H1 (cell line): ENCODE data around the gene DOCK1. TPM values are rescaled to one million over a fixed set of nuclear protein-coding genes. Genes with fewer than 3 reads are reported as not detected.

Experiments used
- CTCF ChIA-PET: fragments of 300-600 bp; sonication (Branson Sonifier 250); formaldehyde crosslinking; loops from one replicate; lab custom pipeline; 2021; ENCODE audit not compliant: partially characterized antibody; lab: Charles Lee
- POLR2A ChIA-PET: fragments of 300-600 bp; sonication (Branson Sonifier 250); formaldehyde crosslinking; loops from one replicate; lab custom pipeline; 2021; ENCODE audit warnings: inconsistent platforms; ENCODE audit not compliant: partially characterized antibody; lab: Charles Lee
- DNase-seq, 2 experiments: peaks; one replicate each; pipeline versions ENCODE4 v3.0.0 to v3.0.0-alpha.2; 2010 to 2022; ENCODE audit warnings: low spot score in 2 of 2, low read depth in 1 of 2, mixed read lengths in 1 of 2
- FAIRE-seq: peaks from 2 replicates; lab custom pipeline; 2011; peaks lifted over from hg19 to GRCh38; lab: Jason Lieb, UNC
- H2AFZ ChIP-seq: 2 replicates; pipeline ENCODE4 v1.8.1; 2012; ENCODE audit warnings: low read length, inconsistent platforms
- H2AK5ac ChIP-seq: 2 replicates; pipeline ENCODE4 v1.6.1; 2013; ENCODE audit warnings: low read depth, low read length
- H2BK120ac ChIP-seq: replicated peaks from 2 replicates; pipeline ENCODE3; 2013; ENCODE audit warnings: low read depth, low read length, inconsistent platforms
- H2BK12ac ChIP-seq: 2 replicates; pipeline ENCODE4 v1.6.1; 2013; ENCODE audit warnings: low read depth, low read length
- H2BK15ac ChIP-seq: 2 replicates; pipeline ENCODE4 v1.6.1; 2013; ENCODE audit warnings: low read length
- H2BK20ac ChIP-seq: 2 replicates; pipeline ENCODE4 v1.6.1; 2013; ENCODE audit warnings: low read length
- H2BK5ac ChIP-seq: 2 replicates; pipeline ENCODE4 v1.6.1; 2013; ENCODE audit warnings: low read depth, low read length
- H3K14ac ChIP-seq: 2 replicates; pipeline ENCODE4 v1.6.1; 2013; ENCODE audit warnings: inconsistent platforms; ENCODE audit not compliant: insufficient read length
- H3K18ac ChIP-seq: 2 replicates; pipeline ENCODE4 v1.6.1; 2013; ENCODE audit warnings: low read length; ENCODE audit errors: extremely low read depth
- H3K23ac ChIP-seq: 2 replicates; pipeline ENCODE4 v1.6.1; 2013; ENCODE audit warnings: inconsistent platforms; ENCODE audit not compliant: insufficient read length
- H3K23me2 ChIP-seq: 2 replicates; pipeline ENCODE4 v1.6.1; 2013; ENCODE audit warnings: low read depth, low read length
- H3K27ac ChIP-seq: 2 replicates; pipeline ENCODE4 v1.6.1; 2011; ENCODE audit warnings: low read depth, low read length, inconsistent platforms
- H3K27me3 ChIP-seq, 4 experiments: replicated peaks in 1 of 4; 1 replicate in 1 of 4; 2 replicates in 3 of 4; pipeline versions ENCODE4 v1.6.1 to v1.8.1; 2011 to 2013; ENCODE audit warnings: low read length in 3 of 4, mild to moderate bottlenecking in 3 of 4, inconsistent platforms in 2 of 4, mixed read lengths in 2 of 4, moderate library complexity in 1 of 4; ENCODE audit not compliant: control insufficient read depth in 3 of 4, insufficient read depth in 3 of 4; ENCODE audit errors: extremely low read depth in 1 of 4
- H3K36me3 ChIP-seq, 4 experiments: 2 replicates each; pipeline versions ENCODE4 v1.6.1 to v1.8.1; 2011 to 2013; ENCODE audit warnings: mild to moderate bottlenecking in 4 of 4, low read length in 3 of 4, moderate library complexity in 2 of 4, control low read depth in 1 of 4, inconsistent platforms in 1 of 4; ENCODE audit not compliant: insufficient read depth in 4 of 4, control insufficient read depth in 2 of 4
- H3K4ac ChIP-seq: replicated peaks from 2 replicates; pipeline ENCODE3; 2013; ENCODE audit warnings: low read length, low read depth, mixed read lengths, inconsistent platforms; ENCODE audit not compliant: insufficient read length
- H3K4me1 ChIP-seq, 4 experiments: replicated peaks in 1 of 4; 1 replicate in 1 of 4; 2 replicates in 3 of 4; pipeline versions ENCODE4 v1.6.1 to v1.8.1; 2011 to 2013; ENCODE audit warnings: low read length in 3 of 4, inconsistent platforms in 2 of 4, mixed read lengths in 1 of 4; ENCODE audit not compliant: insufficient read depth in 4 of 4, control insufficient read depth in 3 of 4
- H3K4me2 ChIP-seq, 2 experiments: 2 replicates each; pipeline versions ENCODE4 v1.6.1 to v1.8.1; 2011 to 2013; ENCODE audit warnings: low read depth in 2 of 2, low read length in 2 of 2, control low read depth in 1 of 2, inconsistent platforms in 1 of 2, mild to moderate bottlenecking in 1 of 2; ENCODE audit not compliant: insufficient read depth in 1 of 2
- H3K4me3 ChIP-seq, 4 experiments: fragments of 200-600, 300-600 bp in 1 of 4; sonication (generic), shearing (Covaris generic), sonication (Bioruptor Twin) in 1 of 4; 2 replicates each; pipeline versions ENCODE4 v1.5.1 to v1.8.1; 2011 to 2016; ENCODE audit warnings: low read length in 4 of 4, low read depth in 3 of 4, control low read depth in 2 of 4, inconsistent platforms in 2 of 4, mild to moderate bottlenecking in 2 of 4, mixed read lengths in 1 of 4, moderate library complexity in 1 of 4; ENCODE audit not compliant: insufficient read depth in 2 of 4; ENCODE audit errors: extremely low read depth in 1 of 4
- H3K56ac ChIP-seq: replicated peaks from 2 replicates; pipeline ENCODE3; 2013; ENCODE audit warnings: low read depth, mild to moderate bottlenecking, mixed read lengths, low read length, inconsistent platforms; ENCODE audit not compliant: insufficient read length
- H3K79me1 ChIP-seq: 2 replicates; pipeline ENCODE4 v1.6.1; 2013; ENCODE audit warnings: low read depth, low read length, control low read depth
- H3K79me2 ChIP-seq, 2 experiments: 2 replicates each; pipeline versions ENCODE4 v1.6.1 to v1.8.1; 2012 to 2013; ENCODE audit warnings: low read length in 2 of 2, mild to moderate bottlenecking in 2 of 2, inconsistent platforms in 1 of 2; ENCODE audit not compliant: insufficient read depth in 2 of 2, control insufficient read depth in 1 of 2
- H3K9ac ChIP-seq, 4 experiments: replicated peaks in 1 of 4; 1 replicate in 1 of 4; 2 replicates in 3 of 4; pipeline versions ENCODE4 v1.6.1 to v1.8.1; 2011 to 2013; ENCODE audit warnings: low read depth in 3 of 4, low read length in 3 of 4, control low read depth in 2 of 4, mild to moderate bottlenecking in 2 of 4, moderate library complexity in 2 of 4, inconsistent platforms in 1 of 4; ENCODE audit errors: extremely low read depth in 1 of 4
- H3K9me3 ChIP-seq, 2 experiments: 2 replicates each; pipeline versions ENCODE4 v1.6.1 to v1.8.1; 2012 to 2013; ENCODE audit warnings: mild to moderate bottlenecking in 2 of 2, moderate library complexity in 2 of 2, control low read depth in 1 of 2, inconsistent platforms in 1 of 2, low read depth in 1 of 2, low read length in 1 of 2, mixed read lengths in 1 of 2; ENCODE audit not compliant: insufficient read depth in 2 of 2
- H4K20me1 ChIP-seq, 2 experiments: replicated peaks in 1 of 2; 2 replicates each; pipeline versions ENCODE3 to v1.8.1; 2011 to 2013; ENCODE audit warnings: inconsistent platforms in 2 of 2, low read length in 2 of 2, mild to moderate bottlenecking in 1 of 2; ENCODE audit not compliant: insufficient read depth in 2 of 2, control insufficient read depth in 1 of 2
- H4K5ac ChIP-seq: 2 replicates; pipeline ENCODE4 v1.6.1; 2013; ENCODE audit warnings: low read length, low read depth, mixed read lengths, inconsistent platforms; ENCODE audit not compliant: insufficient read length
- H4K8ac ChIP-seq: 2 replicates; pipeline ENCODE4 v1.8.0; 2013; ENCODE audit warnings: mild to moderate bottlenecking, moderate library complexity, low read length, inconsistent platforms; ENCODE audit not compliant: insufficient read depth; ENCODE audit errors: extremely low read depth
- H4K91ac ChIP-seq: replicated peaks from 2 replicates; pipeline ENCODE3; 2013; ENCODE audit warnings: low read length, mixed read lengths, inconsistent platforms; ENCODE audit not compliant: insufficient read length
- BCL11A ChIP-seq, 2 experiments: IDR thresholded peaks; one replicate each; pipeline ENCODE4 v1.6.1; 2011; ENCODE audit warnings: low read depth in 2 of 2, low read length in 2 of 2, mild to moderate bottlenecking in 2 of 2
- BRCA1 ChIP-seq: IDR thresholded peaks from 2 replicates; pipeline ENCODE4 v1.6.1; 2012; ENCODE audit warnings: low read depth, low read length, improper control_type of control experiment
- CHD2 ChIP-seq: IDR thresholded peaks from 2 replicates; pipeline ENCODE4 v1.6.1; 2012; ENCODE audit warnings: low read length, improper control_type of control experiment
- CREB1 ChIP-seq: IDR thresholded peaks from 2 replicates; pipeline ENCODE4 v1.6.1; 2012; ENCODE audit warnings: inconsistent platforms
- EP300 ChIP-seq, 2 experiments: IDR thresholded peaks; 1 replicate in 1 of 2; 2 replicates in 1 of 2; pipeline ENCODE4 v1.6.1; 2011 to 2012; ENCODE audit warnings: low read depth in 2 of 2, low read length in 2 of 2, mild to moderate bottlenecking in 2 of 2, borderline replicate concordance in 1 of 2, inconsistent platforms in 1 of 2, moderate library complexity in 1 of 2
- EZH2 ChIP-seq: fragments of 200-600 bp; sonication (generic); IDR thresholded peaks from 2 replicates; pipeline ENCODE4 v1.7.1; 2012; ENCODE audit warnings: low read depth, mild to moderate bottlenecking, moderate library complexity, low read length, inconsistent platforms; ENCODE audit not compliant: severe bottlenecking
- HDAC2 ChIP-seq, 2 experiments: fragments of 300-600 bp in 1 of 2; sonication (generic) in 1 of 2; IDR thresholded peaks; 2 replicates each; pipeline ENCODE4 v1.6.1; 2011 to 2012; ENCODE audit warnings: low read depth in 2 of 2, low read length in 2 of 2, mild to moderate bottlenecking in 2 of 2, moderate library complexity in 2 of 2, borderline replicate concordance in 1 of 2, inconsistent platforms in 1 of 2
- JUND ChIP-seq: IDR thresholded peaks from 2 replicates; pipeline ENCODE4 v1.6.1; 2011; ENCODE audit warnings: mild to moderate bottlenecking, improper control_type of control experiment, low read length
- RBBP5 ChIP-seq: IDR thresholded peaks from 2 replicates; pipeline ENCODE4 v1.7.1; 2012; ENCODE audit warnings: low read depth, mild to moderate bottlenecking, inconsistent platforms, low read length, moderate library complexity, borderline replicate concordance
- RFX5 ChIP-seq: IDR thresholded peaks from 2 replicates; pipeline ENCODE4 v1.6.1; 2011; ENCODE audit warnings: low read depth, low read length, improper control_type of control experiment, borderline replicate concordance
- SIX5 ChIP-seq: IDR thresholded peaks from 2 replicates; pipeline ENCODE4 v1.6.1; 2011; ENCODE audit warnings: mild to moderate bottlenecking, low read depth, low read length
- SP4 ChIP-seq: IDR thresholded peaks from 2 replicates; pipeline ENCODE4 v1.6.1; 2012; ENCODE audit warnings: low read length, inconsistent platforms
- SUZ12 ChIP-seq: fragments of 200-600 bp; sonication (generic); IDR thresholded peaks from 2 replicates; pipeline ENCODE4 v1.6.1; 2012; ENCODE audit warnings: mild to moderate bottlenecking, inconsistent platforms, low read length, moderate library complexity, mixed read lengths
- WGBS, 2 experiments: shearing (Covaris generic) in 1 of 2; methylation state at CpG; one replicate each; pipeline versions ENCODE4 v1.1.6 to v1.1.7; 2013 to 2015; ENCODE audit warnings: low lambda C conversion rate in 2 of 2, mixed read lengths in 2 of 2, inconsistent platforms in 1 of 2, low coverage in 1 of 2, missing lambda C conversion rate in 1 of 2; ENCODE audit not compliant: insufficient replicate concordance in 2 of 2, insufficient coverage in 1 of 2, insufficient read length in 1 of 2; ENCODE audit errors: extremely low coverage in 1 of 2, missing lambda C conversion rate in 1 of 2; 5-methylcytosine and 5-hydroxymethylcytosine counted together
- polyA plus RNA-seq, 7 experiments: library from polyadenylated mRNA; depleted of rRNA in 3 of 7; stranded (reverse) in 5 of 7; unstranded in 2 of 7; fragments of >200 nt in 5 of 7; fragments of 200-250 nt in 2 of 7; gene quantifications; 1 replicate in 5 of 7; 2 replicates in 1 of 7; 4 replicates in 1 of 7; pipeline versions ENCODE4 v1.2.1 to v1.2.3, GENCODE V29; 2011 to 2013; ENCODE audit warnings: missing spikeins in 2 of 7, mixed read lengths in 2 of 7
- total RNA-seq: library from RNA; stranded (reverse); fragmentation: NEBNext Ultra II Directional; extraction: Animal tissue kit (Norgen Biotek cat#: 25700); gene quantifications from 2 replicates; pipeline ENCODE4 v1.2.1, GENCODE V29; 2021

Gene DOCK1
- total and polyA plus RNA-seq, 2 of the 8 experiments (the other 6 are each of a cell fraction or from before 2014, with no cell fraction given) = 11.6 to 53.0 TPM

- H2BK20ac ChIP-seq = no peak overlapping the region
- no peak overlapping the region for H2AK5ac ChIP-seq
- H3K79me1 ChIP-seq = peaks cover 39% of the 10 kb centered on the region
- no peak overlapping the region for H3K56ac ChIP-seq
- H3K23me2 ChIP-seq = no peaks in the 10 kb centered on the region
- WGBS, 2 experiments = 94% methylated on average over 6 of the region's 7 CpGs; no CpG with 5 or more reads in 1 of the 2 experiments
- no peak overlapping the region for H2BK120ac ChIP-seq
- FAIRE-seq (no peak), DNase-seq (no peak)
- TF ChIP-seq BCL11A (IDR thresholded peaks at IDR 0.05; ENCODE audit: low read depth in 2 of 2, low read length in 2 of 2) (no peak), JUND (no peak), CREB1 (no peak), HDAC2 (IDR thresholded peaks at IDR 0.05; ENCODE audit: borderline replicate concordance in 1 of 2, low read depth in 2 of 2, low read length in 2 of 2) (no peak), EZH2 (no peak), SUZ12 (no peak), EP300 (IDR thresholded peaks at IDR 0.05; ENCODE audit: borderline replicate concordance in 1 of 2, low read depth in 2 of 2, low read length in 2 of 2) (no peak), BRCA1 (no peak), RFX5 (no peak), CHD2 (no peak), RBBP5 (no peak), SIX5 (no peak), SP4 (no peak)
- no peaks in the 10 kb centered on the region for H3K27me3 ChIP-seq
- no peak overlapping the region for H3K23ac ChIP-seq
- H3K4ac ChIP-seq = no peak overlapping the region
- peaks cover 0 to 10% (median 1%) of the 10 kb centered on the region in 4 experiments; a peak in 5 of 8 replicates for H3K36me3 ChIP-seq
- peaks cover 8 to 16% of the 10 kb centered on the region in 2 experiments for H4K20me1 ChIP-seq
- no peaks in the 10 kb centered on the region for H3K9me3 ChIP-seq
- no peak overlapping the region for H2BK12ac ChIP-seq
- no peak overlapping the region for H3K9ac ChIP-seq
- ChIA-PET POLR2A (no interaction called here), CTCF (interaction anchor here (1.1 to 1.6 kb wide), 4 partner anchors 14 to 84 kb away, joined by 3 to 4 read pairs (median 4); no protein-coding TSS in a partner anchor)
- peaks cover 0 to 4% (median 0%) of the 10 kb centered on the region in 4 experiments; a peak in 3 of 7 replicates for H3K4me1 ChIP-seq
- H4K91ac ChIP-seq = no peak overlapping the region
- no peak overlapping the region for H3K27ac ChIP-seq
- no peak overlapping the region for H3K4me2 ChIP-seq
- H4K8ac ChIP-seq = no peak overlapping the region
- no peak overlapping the region for H3K4me3 ChIP-seq
- H2BK15ac ChIP-seq = no peak overlapping the region
- peaks cover 15 to 89% of the 10 kb centered on the region in 2 experiments for H3K79me2 ChIP-seq
- H2BK5ac ChIP-seq = no peak overlapping the region; the same call in 1 of the 2 replicates
- no peak overlapping the region for H2AFZ ChIP-seq
- no peak overlapping the region for H3K18ac ChIP-seq
- H4K5ac ChIP-seq = no peak overlapping the region
- no peak overlapping the region for H3K14ac ChIP-seq
These were observed 26.3 kb downstream of the DOCK1 start for GRCh38 chr10:126931544-126931943.
